IPS-15b (cell line): Measurements from ENCODE around the gene ZNF358.
A peak's percentile ranks its signal among the peaks of the same experiment; 100 is the strongest.
"Not testable (repeated sequence)": the region's sequence is repeated elsewhere in the genome, so short reads cannot be mapped to it uniquely, and the experiment has no call there.

Source experiments
- H3K27me3 ChIP-seq: one replicate; pipeline ENCODE4 v1.6.1; 2013; ENCODE audit warnings: low read length; ENCODE audit not compliant: control insufficient read depth, insufficient read depth
- H3K36me3 ChIP-seq: one replicate; pipeline ENCODE4 v1.6.1; 2013; ENCODE audit warnings: low read length; ENCODE audit not compliant: control insufficient read depth, insufficient read depth
- H3K4me1 ChIP-seq: one replicate; pipeline ENCODE4 v1.6.1; 2013; ENCODE audit warnings: mild to moderate bottlenecking, low read length; ENCODE audit not compliant: control insufficient read depth, insufficient read depth
- H3K4me3 ChIP-seq: one replicate; pipeline ENCODE4 v1.5.1; 2013; ENCODE audit warnings: low read depth, low read length
- H3K9ac ChIP-seq: one replicate; pipeline ENCODE4 v1.6.1; 2013; ENCODE audit warnings: low read depth, mild to moderate bottlenecking, low read length
- H3K9me3 ChIP-seq: one replicate; pipeline ENCODE4 v1.6.1; 2013; ENCODE audit warnings: mild to moderate bottlenecking, low read length; ENCODE audit not compliant: control insufficient read depth, insufficient read depth

The ZNF358 gene

DNA sequence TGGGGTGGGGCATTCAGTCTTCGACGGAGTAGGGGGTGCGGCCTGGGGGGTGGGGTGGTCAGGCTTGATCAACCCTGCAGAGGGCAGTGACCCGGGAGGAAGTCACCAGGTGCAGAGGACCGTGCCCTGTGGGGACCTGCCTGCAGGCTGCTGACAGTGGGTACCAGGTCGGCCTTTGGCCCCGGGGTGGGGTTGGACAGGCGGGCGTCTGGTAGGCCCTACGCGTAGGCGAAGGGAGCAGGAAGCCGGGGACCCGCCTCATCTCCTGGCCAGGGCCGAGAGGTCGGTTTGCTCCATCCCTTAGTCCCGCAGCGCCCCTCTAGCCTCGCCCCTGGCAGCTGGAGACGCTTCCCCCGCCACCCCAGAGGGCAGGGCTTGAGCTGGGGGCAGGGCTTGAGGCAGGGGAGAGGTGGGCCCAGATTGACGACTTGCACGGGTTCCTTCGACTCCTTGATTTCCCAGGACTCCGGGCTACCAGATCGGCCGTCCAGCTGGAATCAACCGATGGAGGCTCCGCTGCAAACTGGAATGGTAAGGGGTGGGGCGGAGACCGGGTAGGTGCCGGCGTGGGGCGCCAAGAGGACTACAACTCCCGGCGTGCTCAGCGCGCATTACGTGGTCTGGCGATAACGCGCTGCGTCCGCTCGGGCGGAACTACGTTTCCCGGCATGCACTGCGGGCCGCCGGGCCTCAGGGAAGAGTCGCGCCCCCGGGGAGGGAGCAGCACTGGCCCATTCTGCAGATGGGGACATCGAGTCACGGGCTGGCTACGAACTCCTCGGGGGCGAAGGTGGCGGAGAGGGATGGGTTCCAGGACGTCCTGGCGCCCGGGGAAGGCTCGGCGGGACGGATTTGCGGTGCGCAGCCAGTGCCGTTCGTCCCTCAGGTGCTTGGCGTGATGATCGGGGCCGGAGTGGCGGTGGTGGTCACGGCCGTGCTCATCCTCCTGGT lies 19.4 kb downstream of the ZNF358 start, which contains the start of gene PNPLA6:
TSS of gene PNPLA6 (plus strand) at position 671 of the 951 bp plus-strand sequence. CDS start at position 743, 72 bp downstream.
- no peaks in the 10 kb centered on the region for H3K4me1 ChIP-seq
- peaks cover 3% of the 10 kb centered on the region for H3K36me3 ChIP-seq
- no peaks in the 10 kb centered on the region for H3K9me3 ChIP-seq
- H3K4me3 ChIP-seq, result peak within 1 kb of the TSS; percentile 75
- H3K9ac ChIP-seq, result peak within 1 kb of the TSS; percentile 56
- no peaks in the 10 kb centered on the region for H3K27me3 ChIP-seq

DNA sequence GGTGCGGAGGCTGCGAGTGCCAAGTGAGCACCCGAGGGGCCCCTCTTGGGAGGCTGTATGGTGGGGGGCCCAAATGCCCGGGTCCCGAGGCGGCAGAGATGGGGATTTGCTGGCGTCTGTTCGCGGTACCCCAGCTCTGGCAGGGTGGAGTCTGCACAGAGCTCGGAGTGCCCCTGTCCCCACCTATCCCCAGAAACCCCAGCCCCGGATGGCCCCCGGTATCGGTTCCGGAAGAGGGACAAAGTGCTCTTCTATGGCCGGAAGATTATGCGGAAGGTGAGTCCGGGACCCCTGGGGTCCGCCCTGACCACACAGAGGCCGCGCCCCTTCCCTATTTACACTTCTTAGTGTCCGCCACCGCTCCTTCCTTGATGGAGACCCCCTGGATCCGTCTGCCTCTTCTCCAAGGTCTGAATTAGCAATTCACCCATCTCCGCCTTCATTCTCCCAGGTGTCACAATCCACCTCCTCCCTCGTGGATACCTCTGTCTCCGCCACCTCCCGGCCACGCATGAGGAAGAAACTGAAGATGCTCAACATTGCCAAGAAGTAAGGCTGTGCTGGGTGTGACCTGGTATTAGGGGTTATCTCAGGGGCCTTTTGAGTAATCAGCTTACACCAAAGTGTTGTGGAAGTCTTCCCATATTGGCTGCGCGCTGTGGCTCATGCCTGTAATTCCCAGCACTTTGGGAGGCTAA lies 20.2 kb downstream of the ZNF358 start:
- peak overlapping the region; percentile 75 for H3K4me3 ChIP-seq
- H3K9ac ChIP-seq, result peak overlapping the region; percentile 16
- no peaks in the 10 kb centered on the region for H3K4me1 ChIP-seq
- H3K27me3 ChIP-seq, result no peaks in the 10 kb centered on the region
- peaks cover 4% of the 10 kb centered on the region for H3K36me3 ChIP-seq
- no peaks in the 10 kb centered on the region for H3K9me3 ChIP-seq

DNA sequence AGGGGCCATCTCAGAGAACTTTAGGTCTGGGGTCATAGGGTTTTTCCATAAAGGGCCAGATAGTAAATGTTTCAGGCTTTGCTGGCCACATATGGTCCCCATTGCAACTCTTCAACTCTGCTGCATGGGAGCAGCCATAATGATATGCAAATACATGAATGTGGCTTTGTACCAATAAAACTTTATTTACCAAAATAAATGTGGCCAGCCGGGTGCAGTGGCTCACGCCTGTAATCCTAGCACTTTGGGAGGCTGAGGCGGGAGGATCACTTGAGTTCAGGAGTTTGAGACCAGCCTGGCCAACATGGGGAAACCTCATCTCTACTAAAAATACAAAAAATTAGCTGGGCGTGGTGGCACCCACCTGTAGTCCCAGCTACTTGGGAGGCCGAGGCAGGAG lies 23.1 kb downstream of the ZNF358 start:
- H3K9me3 ChIP-seq, H3K27me3 ChIP-seq, H3K4me1 ChIP-seq, H3K4me3 ChIP-seq, H3K9ac ChIP-seq: not testable (repeated sequence)
- H3K36me3 ChIP-seq, result peaks cover 20% of the 10 kb centered on the region

DNA sequence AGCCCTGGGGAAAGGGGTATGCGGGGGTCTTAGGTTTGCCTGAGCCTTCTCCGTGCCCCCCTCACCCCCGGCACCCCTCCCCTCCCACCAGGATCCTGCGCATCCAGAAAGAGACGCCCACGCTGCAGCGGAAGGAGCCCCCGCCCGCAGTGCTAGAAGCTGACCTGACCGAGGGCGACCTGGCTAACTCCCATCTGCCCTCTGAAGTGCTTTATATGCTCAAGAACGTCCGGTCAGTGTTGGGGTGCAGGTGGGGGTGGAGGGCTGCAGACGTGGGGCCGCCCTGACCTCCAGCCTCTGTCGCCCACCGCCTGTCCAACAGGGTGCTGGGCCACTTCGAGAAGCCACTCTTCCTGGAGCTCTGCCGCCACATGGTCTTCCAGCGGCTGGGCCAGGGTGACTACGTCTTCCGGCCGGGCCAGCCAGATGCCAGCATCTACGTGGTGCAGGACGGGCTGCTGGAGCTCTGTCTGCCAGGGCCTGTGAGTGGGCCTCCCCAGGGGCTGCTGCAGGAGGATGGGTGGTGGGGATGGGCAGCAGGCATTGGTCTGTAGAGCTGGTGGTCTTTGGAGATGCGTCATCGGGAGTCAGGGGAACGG lies 24.0 kb downstream of the ZNF358 start:
- no peak overlapping the region for H3K9ac ChIP-seq
- H3K36me3 ChIP-seq, result peaks cover 20% of the 10 kb centered on the region
- H3K4me1 ChIP-seq, result no peaks in the 10 kb centered on the region
- H3K4me3 ChIP-seq, result no peak overlapping the region
- no peaks in the 10 kb centered on the region for H3K27me3 ChIP-seq
- no peaks in the 10 kb centered on the region for H3K9me3 ChIP-seq

DNA sequence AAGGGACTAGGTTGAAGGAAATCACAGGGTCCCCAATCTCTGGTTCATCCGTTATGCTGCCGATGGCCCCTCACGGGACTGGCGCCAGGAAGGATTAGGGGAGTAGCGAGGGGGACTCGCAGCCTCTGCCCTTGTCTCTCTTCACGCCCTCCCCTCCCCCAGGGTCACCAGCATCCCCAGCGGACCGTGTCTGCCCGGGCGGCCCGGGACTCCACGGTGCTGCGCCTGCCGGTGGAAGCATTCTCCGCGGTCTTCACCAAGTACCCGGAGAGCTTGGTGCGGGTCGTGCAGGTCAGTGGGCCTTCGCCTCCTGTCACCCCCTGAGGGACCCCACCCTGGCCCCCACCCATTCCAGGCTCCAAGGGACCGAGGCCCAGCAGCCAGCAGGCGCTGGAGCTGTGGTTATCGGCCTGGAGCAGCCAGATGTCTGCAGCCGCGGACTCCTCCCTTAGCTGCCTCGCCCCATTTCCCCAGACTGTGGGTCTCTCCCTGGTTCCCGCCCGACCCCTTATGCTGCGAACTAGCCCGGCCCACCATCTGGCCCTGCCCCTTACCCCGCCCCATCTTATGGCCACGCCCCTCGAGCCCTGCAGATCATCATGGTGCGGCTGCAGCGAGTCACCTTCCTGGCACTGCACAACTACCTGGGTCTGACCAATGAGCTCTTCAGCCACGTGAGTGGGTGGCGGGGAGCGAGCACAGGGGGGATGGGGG lies 25.0 kb downstream of the ZNF358 start:
- Histone ChIP-seq H3K9me3 (no peaks in the 10 kb centered on the region), H3K36me3 (peaks cover 20% of the 10 kb centered on the region), H3K4me3 (no peak overlapping the region), H3K4me1 (no peaks in the 10 kb centered on the region), H3K9ac (no peak overlapping the region), H3K27me3 (no peaks in the 10 kb centered on the region)

DNA sequence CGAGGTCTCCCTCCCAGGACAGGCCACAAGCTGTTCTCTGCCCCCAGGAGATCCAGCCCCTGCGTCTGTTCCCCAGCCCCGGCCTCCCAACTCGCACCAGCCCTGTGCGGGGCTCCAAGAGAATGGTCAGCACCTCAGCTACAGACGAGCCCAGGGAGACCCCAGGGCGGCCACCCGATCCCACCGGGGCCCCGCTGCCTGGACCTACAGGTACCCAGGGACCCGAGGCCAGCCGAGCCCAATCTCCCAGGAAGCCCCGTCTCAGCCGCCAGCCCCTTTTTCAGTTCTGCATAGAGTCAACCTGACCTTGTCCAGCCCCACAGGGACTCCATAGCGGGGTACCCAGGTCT lies 25.5 kb downstream of the ZNF358 start:
- Histone ChIP-seq H3K9me3 (no peaks in the 10 kb centered on the region), H3K4me3 (no peak overlapping the region), H3K4me1 (no peaks in the 10 kb centered on the region), H3K36me3 (peaks cover 20% of the 10 kb centered on the region), H3K9ac (no peak overlapping the region), H3K27me3 (no peaks in the 10 kb centered on the region)

DNA sequence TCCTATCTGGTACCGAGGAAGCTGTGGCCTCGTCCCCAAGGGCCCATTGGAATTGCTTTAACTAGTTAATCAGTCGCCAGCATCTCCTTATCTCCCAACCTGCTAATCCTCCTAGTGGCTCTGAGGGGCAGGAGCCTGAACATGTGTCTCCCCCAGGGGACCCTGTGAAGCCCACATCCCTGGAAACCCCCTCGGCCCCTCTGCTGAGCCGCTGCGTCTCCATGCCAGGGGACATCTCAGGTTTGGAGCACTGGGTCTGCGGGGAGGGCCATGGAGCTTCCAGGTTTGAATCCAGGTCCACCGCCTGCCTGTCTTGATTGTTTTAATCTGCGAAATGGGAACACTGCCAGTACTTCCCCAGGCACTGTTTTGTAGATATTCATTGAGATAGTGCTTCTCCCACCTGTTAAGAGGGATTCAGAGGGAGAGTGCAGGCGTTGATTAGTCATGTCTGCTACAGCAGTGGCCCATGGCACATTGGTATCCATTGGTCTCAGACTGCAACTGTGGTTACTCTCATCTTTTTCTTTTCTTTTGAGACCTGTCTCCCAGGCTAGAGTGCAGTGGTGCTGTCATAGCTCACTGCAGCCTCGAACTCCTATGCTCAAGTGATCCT lies 26.0 kb downstream of the ZNF358 start:
- Histone ChIP-seq H3K4me3 (no peak overlapping the region), H3K4me1 (no peaks in the 10 kb centered on the region), H3K36me3 (peaks cover 20% of the 10 kb centered on the region), H3K27me3 (no peaks in the 10 kb centered on the region), H3K9me3 (no peaks in the 10 kb centered on the region), H3K9ac (no peak overlapping the region)

DNA sequence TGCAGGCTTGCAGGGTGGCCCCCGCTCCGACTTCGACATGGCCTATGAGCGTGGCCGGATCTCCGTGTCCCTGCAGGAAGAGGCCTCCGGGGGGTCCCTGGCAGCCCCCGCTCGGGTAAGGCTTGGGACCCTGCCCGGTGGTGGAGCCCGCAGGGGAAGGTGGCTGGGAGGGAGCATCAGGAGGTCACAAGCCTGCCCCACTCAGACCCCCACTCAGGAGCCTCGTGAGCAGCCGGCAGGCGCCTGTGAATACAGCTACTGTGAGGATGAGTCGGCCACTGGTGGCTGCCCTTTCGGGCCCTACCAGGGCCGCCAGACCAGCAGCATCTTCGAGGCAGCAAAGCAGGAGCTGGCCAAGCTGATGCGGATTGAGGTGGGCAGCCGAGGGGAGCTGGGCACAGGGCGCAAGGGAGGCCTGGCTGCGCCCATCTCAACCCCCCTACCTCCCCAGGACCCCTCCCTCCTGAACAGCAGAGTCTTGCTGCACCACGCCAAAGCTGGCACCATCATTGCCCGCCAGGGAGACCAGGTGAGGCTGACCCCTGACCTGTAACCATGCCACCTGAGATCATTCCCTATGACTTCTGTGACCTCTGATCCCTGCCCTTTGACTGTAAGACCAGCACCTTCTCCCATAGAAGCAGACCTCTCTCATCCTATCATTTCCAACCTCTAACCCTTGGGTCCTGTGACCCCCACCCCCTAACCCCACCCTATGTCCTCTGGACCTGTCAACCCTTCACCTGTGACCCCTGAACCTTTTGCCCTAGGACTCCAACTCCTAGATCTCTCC lies 26.8 kb downstream of the ZNF358 start:
- H3K9me3 ChIP-seq, result no peaks in the 10 kb centered on the region
- no peak overlapping the region for H3K4me3 ChIP-seq
- H3K9ac ChIP-seq, result no peak overlapping the region
- H3K36me3 ChIP-seq, result peaks cover 20% of the 10 kb centered on the region
- H3K4me1 ChIP-seq, result no peaks in the 10 kb centered on the region
- no peaks in the 10 kb centered on the region for H3K27me3 ChIP-seq

DNA sequence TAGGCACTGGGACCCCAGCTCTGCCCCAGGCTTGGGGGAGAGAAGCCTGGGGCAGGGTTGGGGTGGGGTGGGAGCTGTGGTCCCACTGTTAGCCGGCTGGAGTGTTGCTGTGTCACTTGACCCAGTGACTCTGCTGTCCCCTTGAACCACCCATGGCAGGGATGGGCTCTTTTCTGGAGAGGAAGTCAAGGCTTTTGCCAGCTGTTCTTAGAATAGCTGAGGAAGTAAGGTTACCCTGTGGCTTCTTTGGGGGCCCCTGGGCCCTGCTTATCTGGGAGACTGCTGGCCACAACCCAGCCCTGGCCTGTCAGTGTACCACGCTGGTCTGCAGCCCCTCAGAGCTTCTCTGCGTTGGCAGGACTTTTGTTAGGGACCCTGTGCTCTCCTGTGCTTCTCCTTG lies 28.7 kb downstream of the ZNF358 start:
- Histone ChIP-seq H3K4me1 (no peaks in the 10 kb centered on the region), H3K27me3 (no peaks in the 10 kb centered on the region), H3K9me3 (no peaks in the 10 kb centered on the region), H3K9ac (no peak overlapping the region), H3K4me3 (no peak overlapping the region), H3K36me3 (peaks cover 20% of the 10 kb centered on the region)

DNA sequence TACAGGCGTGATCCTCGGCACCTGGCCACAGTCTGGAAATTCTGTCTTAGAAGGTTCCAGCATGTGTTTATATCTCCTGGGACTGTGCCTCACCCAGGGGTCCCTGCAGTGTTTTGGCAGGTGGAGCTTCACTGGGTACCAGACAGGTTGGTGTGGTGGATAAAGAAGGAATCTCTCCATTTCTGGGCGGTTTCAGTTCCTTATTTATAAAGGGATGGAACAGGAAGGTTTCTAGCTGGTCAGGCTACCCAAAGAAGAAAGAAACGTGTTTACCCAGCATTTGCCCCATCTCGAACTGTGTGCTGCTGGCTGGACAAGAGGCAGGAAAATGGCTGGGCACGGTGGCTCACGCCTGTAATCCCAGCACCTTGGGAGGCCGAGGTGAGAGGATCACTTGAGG lies 29.4 kb downstream of the ZNF358 start:
- no peak overlapping the region for H3K4me3 ChIP-seq
- H3K9ac ChIP-seq, result no peak overlapping the region
- no peaks in the 10 kb centered on the region for H3K9me3 ChIP-seq
- H3K27me3 ChIP-seq, result no peaks in the 10 kb centered on the region
- H3K36me3 ChIP-seq, result peaks cover 20% of the 10 kb centered on the region
- H3K4me1 ChIP-seq, result no peaks in the 10 kb centered on the region
